Keratinocyte (primary cell): ENCODE data around the gene RERE.

Source experiments
- EZH2 ChIP-seq: IDR thresholded peaks from one replicate; pipeline ENCODE4 v1.6.1; 2012; ENCODE audit warnings: inconsistent platforms, mild to moderate bottlenecking, low read length, moderate library complexity
- TF ChIP-seq, protein P1 (sequence below), 3 experiments: IDR thresholded peaks in 1 of 3; conservative IDR thresholded peaks in 1 of 3; optimal IDR thresholded peaks in 1 of 3; 2 replicates in 2 of 3; 3 replicates in 1 of 3; pipeline versions ENCODE3 to v1.5.1; 2011; ENCODE audit warnings: low read length in 3 of 3, mild to moderate bottlenecking in 3 of 3, moderate library complexity in 2 of 3, control low read depth in 1 of 3, inconsistent platforms in 1 of 3; ENCODE audit not compliant: insufficient read depth in 2 of 3; ENCODE audit errors: extremely low read depth in 1 of 3

DNA sequence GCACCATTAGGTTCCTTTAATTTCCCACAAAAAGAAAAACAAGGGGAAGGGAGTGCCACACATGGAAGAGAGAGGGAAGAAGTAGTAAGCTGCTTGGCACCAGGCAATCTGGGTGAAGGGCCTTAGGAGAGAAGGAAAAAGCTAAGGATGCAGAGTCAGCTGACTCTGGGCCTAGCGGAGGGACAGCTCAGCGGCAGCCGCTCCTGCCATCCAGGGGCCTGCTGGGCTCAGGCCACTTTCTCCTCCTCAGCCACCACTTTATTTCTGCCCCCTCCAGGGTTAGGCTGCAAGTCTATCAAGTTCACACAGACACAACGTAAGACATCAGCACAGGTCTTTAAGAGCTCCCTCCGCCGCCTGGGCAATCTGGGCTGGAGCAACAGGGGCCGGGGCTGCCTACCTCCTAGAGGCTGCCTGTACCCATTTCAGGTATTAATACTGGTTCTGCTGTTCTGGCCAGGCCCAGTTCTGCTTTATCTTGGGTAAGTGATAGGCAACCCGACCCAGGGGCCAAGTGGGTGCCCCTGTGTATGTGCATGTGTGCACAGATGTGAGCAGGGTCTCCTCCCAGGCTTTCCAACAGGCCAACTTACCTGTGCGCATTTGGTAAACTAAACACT lies 446.0 kb downstream of the RERE start:
- TF ChIP-seq, protein P1, sequence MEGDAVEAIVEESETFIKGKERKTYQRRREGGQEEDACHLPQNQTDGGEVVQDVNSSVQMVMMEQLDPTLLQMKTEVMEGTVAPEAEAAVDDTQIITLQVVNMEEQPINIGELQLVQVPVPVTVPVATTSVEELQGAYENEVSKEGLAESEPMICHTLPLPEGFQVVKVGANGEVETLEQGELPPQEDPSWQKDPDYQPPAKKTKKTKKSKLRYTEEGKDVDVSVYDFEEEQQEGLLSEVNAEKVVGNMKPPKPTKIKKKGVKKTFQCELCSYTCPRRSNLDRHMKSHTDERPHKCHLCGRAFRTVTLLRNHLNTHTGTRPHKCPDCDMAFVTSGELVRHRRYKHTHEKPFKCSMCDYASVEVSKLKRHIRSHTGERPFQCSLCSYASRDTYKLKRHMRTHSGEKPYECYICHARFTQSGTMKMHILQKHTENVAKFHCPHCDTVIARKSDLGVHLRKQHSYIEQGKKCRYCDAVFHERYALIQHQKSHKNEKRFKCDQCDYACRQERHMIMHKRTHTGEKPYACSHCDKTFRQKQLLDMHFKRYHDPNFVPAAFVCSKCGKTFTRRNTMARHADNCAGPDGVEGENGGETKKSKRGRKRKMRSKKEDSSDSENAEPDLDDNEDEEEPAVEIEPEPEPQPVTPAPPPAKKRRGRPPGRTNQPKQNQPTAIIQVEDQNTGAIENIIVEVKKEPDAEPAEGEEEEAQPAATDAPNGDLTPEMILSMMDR (optimal IDR thresholded peaks at IDR 0.05 in 1 of 3, IDR thresholded peaks at IDR 0.05 in 1 of 3, conservative IDR thresholded peaks at IDR 0.05 in 1 of 3; ENCODE audit: extremely low read depth in 1 of 3, insufficient read depth in 2 of 3, low read length in 3 of 3): no peak
- no peak for TF ChIP-seq EZH2
